Type B pancreatic cell (in vitro differentiated cells): Measurements from ENCODE around the gene EDC3. TPM values are rescaled to one million over a fixed set of nuclear protein-coding genes. Genes with fewer than 3 reads are reported as not detected.
"Not testable (repeated sequence)": the region's sequence is repeated elsewhere in the genome, so short reads cannot be mapped to it uniquely, and the experiment has no call there.

ENCODE experiments used
- DNase-seq: peaks from one replicate; pipeline ENCODE4 v3.0.0; 2021; ENCODE audit warnings: mixed read lengths; ENCODE audit not compliant: unreplicated experiment; ENCODE audit errors: extremely low spot score
- H3K27ac Mint-ChIP-seq: 2 replicates; pipeline ENCODE4 v1.8.0; 2021; ENCODE audit warnings: mild to moderate bottlenecking, mixed read lengths
- H3K27me3 Mint-ChIP-seq: 2 replicates; pipeline ENCODE4 v1.8.0; 2021; ENCODE audit warnings: mixed read lengths
- H3K36me3 Mint-ChIP-seq: 2 replicates; pipeline ENCODE4 v1.8.0; 2021; ENCODE audit warnings: mixed read lengths
- H3K4me1 Mint-ChIP-seq: one replicate; pipeline ENCODE4 v1.8.0; 2021; ENCODE audit warnings: mixed read lengths; ENCODE audit not compliant: unreplicated experiment
- H3K4me3 Mint-ChIP-seq: 2 replicates; pipeline ENCODE4 v1.8.0; 2021; ENCODE audit warnings: mild to moderate bottlenecking, mixed read lengths
- H3K9me3 Mint-ChIP-seq: 2 replicates; pipeline ENCODE4 v1.8.0; 2021; ENCODE audit warnings: mixed read lengths
- CTCF ChIP-seq: fragments of 200-600 bp; sonication (generic); conservative IDR thresholded peaks from 2 replicates; pipeline ENCODE4 v1.5.0; 2021; ENCODE audit warnings: antibody characterized with exemption, mild to moderate bottlenecking
- total RNA-seq: library from RNA; stranded (reverse); gene quantifications from 2 replicates; pipeline ENCODE4 v1.2.1, GENCODE V29; 2021; ENCODE audit warnings: low replicate concordance

EDC3 gene
- total RNA-seq, 1 donor from 2014 or later: 72.3 TPM

- Mint-ChIP-seq H3K4me1 (peaks cover 8% of the 10 kb centered on the region), H3K27me3 (peaks cover 19% of the 10 kb centered on the region), H3K36me3 (no peaks in the 10 kb centered on the region), H3K27ac (peak overlapping the region; percentile 32), H3K9me3 (no peaks in the 10 kb centered on the region), H3K4me3 (no peak overlapping the region)
- DNase-seq: no peak
- TF ChIP-seq CTCF: no peak
Measured at GRCh38 chr15:74732846-74733245, 37.0 kb upstream of the EDC3 start.

- TF ChIP-seq CTCF: no peak
- Mint-ChIP-seq H3K27ac (peak overlapping the region; percentile 71), H3K9me3 (no peaks in the 10 kb centered on the region), H3K4me3 (no peak overlapping the region), H3K4me1 (peaks cover 13% of the 10 kb centered on the region), H3K27me3 (peaks cover 19% of the 10 kb centered on the region), H3K36me3 (no peaks in the 10 kb centered on the region)
- DNase-seq: no peak
Measured at GRCh38 chr15:74730619-74731316, 34.9 kb upstream of the EDC3 start.

- not testable (repeated sequence) for DNase-seq, H3K36me3 Mint-ChIP-seq, H3K9me3 Mint-ChIP-seq
- peaks cover 16% of the 10 kb centered on the region for H3K4me1 Mint-ChIP-seq
- peaks cover 18% of the 10 kb centered on the region for H3K27me3 Mint-ChIP-seq
- peak overlapping the region; percentile 71 for H3K27ac Mint-ChIP-seq
- H3K4me3 Mint-ChIP-seq: peak overlapping the region; percentile 31
Measured at GRCh38 chr15:74729372-74729771, 33.5 kb upstream of the EDC3 start.

- H3K27ac Mint-ChIP-seq, H3K4me3 Mint-ChIP-seq, H3K36me3 Mint-ChIP-seq, DNase-seq, H3K9me3 Mint-ChIP-seq: not testable (repeated sequence)
- peaks cover 23% of the 10 kb centered on the region for H3K4me1 Mint-ChIP-seq
- peaks cover 18% of the 10 kb centered on the region for H3K27me3 Mint-ChIP-seq
Measured at GRCh38 chr15:74728699-74729098, 32.9 kb upstream of the EDC3 start.

- H3K4me1 Mint-ChIP-seq: peaks cover 30% of the 10 kb centered on the region
- no peaks in the 10 kb centered on the region for H3K36me3 Mint-ChIP-seq
- H3K27me3 Mint-ChIP-seq: peaks cover 19% of the 10 kb centered on the region
- peak overlapping the region; percentile 22 for H3K4me3 Mint-ChIP-seq
- no peak for DNase-seq
- no peak for TF ChIP-seq CTCF
- H3K9me3 Mint-ChIP-seq: no peaks in the 10 kb centered on the region
- peak overlapping the region; percentile 65 for H3K27ac Mint-ChIP-seq
Measured at GRCh38 chr15:74727727-74728126, 31.9 kb upstream of the EDC3 start.

- DNase-seq: no peak
- no peaks in the 10 kb centered on the region for H3K9me3 Mint-ChIP-seq
- H3K36me3 Mint-ChIP-seq: peaks cover 2% of the 10 kb centered on the region
- TF ChIP-seq CTCF: no peak
- peaks cover 31% of the 10 kb centered on the region for H3K4me1 Mint-ChIP-seq
- H3K27ac Mint-ChIP-seq: peak overlapping the region; percentile 65
- peak overlapping the region; percentile 78 for H3K4me3 Mint-ChIP-seq
- H3K27me3 Mint-ChIP-seq: peaks cover 19% of the 10 kb centered on the region
Measured at GRCh38 chr15:74726774-74727164, 30.9 kb upstream of the EDC3 start.
